Thyroid gland (tissue), 4 donors: ENCODE results near the gene CYP24A1. TPM values are rescaled to one million over a fixed set of nuclear protein-coding genes. Genes with fewer than 3 reads are reported as not detected.
A peak's percentile ranks its signal among the peaks of the same experiment; 100 is the strongest.

ENCODE experiments used
- DNase-seq, 2 donors: peaks; one replicate each; pipeline ENCODE4 v3.0.0-alpha.2; 2019
- H3K27ac ChIP-seq, 3 donors: fragments of 200-600 bp; sonication (generic); 1 replicate in 2 of 3; 2 replicates in 1 of 3; pipeline ENCODE4 v1.5.1; 2016 to 2019; ENCODE audit warnings: mild to moderate bottlenecking in 1 of 3, moderate library complexity in 1 of 3
- H3K27me3 ChIP-seq: fragments of 200-600 bp; sonication (generic); one replicate; pipeline ENCODE4 v1.5.1; 2019
- H3K36me3 ChIP-seq, 2 donors: fragments of 200-600 bp; sonication (generic); one replicate each; pipeline ENCODE4 v1.5.1; 2016 to 2019
- H3K4me1 ChIP-seq, 2 donors: fragments of 200-600 bp; sonication (generic); one replicate each; pipeline ENCODE4 v1.5.1; 2017 to 2019
- H3K4me3 ChIP-seq, 3 donors: fragments of 200-600 bp; sonication (generic); replicated peaks in 1 of 3; 1 replicate in 2 of 3; 2 replicates in 1 of 3; pipeline ENCODE4 v1.5.1; 2016; ENCODE audit warnings: mild to moderate bottlenecking in 1 of 3
- H3K9me3 ChIP-seq: fragments of 200-600 bp; sonication (generic); one replicate; pipeline ENCODE4 v1.5.1; 2017
- CTCF ChIP-seq, 6 experiments: fragments of 200-600 bp in 3 of 6; fragments of 450-650 bp in 3 of 6; sonication (generic) in 3 of 6; IDR thresholded peaks; one replicate each; pipeline ENCODE4 v1.5.1; 2016 to 2019; ENCODE audit warnings: antibody characterized with exemption in 6 of 6, mild to moderate bottlenecking in 2 of 6, inconsistent platforms in 1 of 6, moderate library complexity in 1 of 6
- POLR2A ChIP-seq, 2 donors: fragments of 450-650 bp; IDR thresholded peaks; one replicate each; pipeline ENCODE4 v1.6.1; 2017; ENCODE audit warnings: antibody characterized with exemption in 2 of 2, mild to moderate bottlenecking in 2 of 2, moderate library complexity in 1 of 2
- WGBS, 2 donors: methylation state at CpG; one replicate each; pipeline ENCODE4 v1.1.5; 2017; 5-methylcytosine and 5-hydroxymethylcytosine counted together
- intact Hi-C: fragments of 100-400 bp; cut with DNase I; formaldehyde crosslinking; loops from one replicate; pipeline ENCODE4 v1.15.1; 2023
- total RNA-seq, 4 donors: library from RNA; depleted of rRNA; stranded (reverse); fragments of >200 nt; gene quantifications; one replicate each; pipeline ENCODE4 v1.2.3, GENCODE V29; 2016

Gene CYP24A1
- total RNA-seq, 4 donors from 2014 or later, result 0.44 to 6.6 (median 0.67) TPM; not detected in 1

GRCh38 chr20:54122189-54122588, 51.6 kb downstream of the CYP24A1 start:
- Histone ChIP-seq H3K36me3 (no peaks in the 10 kb centered on the region), H3K4me3 (no peak overlapping the region), H3K4me1 (peaks cover 31 to 33% of the 10 kb centered on the region in 2 donors), H3K27ac (peak overlapping the region; percentile 91 to 98 (median 93)), H3K9me3 (no peaks in the 10 kb centered on the region), H3K27me3 (no peaks in the 10 kb centered on the region)
- 78 to 84% methylated on average over 1 of the region's 1 CpG for WGBS, 2 donors
- TF ChIP-seq CTCF (IDR thresholded peaks at IDR 0.05), result no peak
- TF ChIP-seq POLR2A (IDR thresholded peaks at IDR 0.05), result no peak
- intact Hi-C loops, result no loop called here
- DNase-seq, result no peak

- Histone ChIP-seq H3K4me1 (peaks cover 28 to 32% of the 10 kb centered on the region in 2 donors), H3K27ac (no peak overlapping the region), H3K36me3 (no peaks in the 10 kb centered on the region), H3K4me3 (no peak overlapping the region), H3K27me3 (no peaks in the 10 kb centered on the region), H3K9me3 (no peaks in the 10 kb centered on the region)
- intact Hi-C loops, result no loop called here
- TF ChIP-seq POLR2A (IDR thresholded peaks at IDR 0.05), result no peak
- TF ChIP-seq CTCF (IDR thresholded peaks at IDR 0.05), result no peak
- WGBS, 2 donors, result 86% methylated on average over 2 of the region's 2 CpGs
- no peak for DNase-seq
Measured at GRCh38 chr20:54119744-54120143, 54.0 kb downstream of the CYP24A1 start.

GRCh38 chr20:54118220-54119001, 55.4 kb downstream of the CYP24A1 start:
- no peak for TF ChIP-seq POLR2A (IDR thresholded peaks at IDR 0.05)
- no peak for TF ChIP-seq CTCF (IDR thresholded peaks at IDR 0.05)
- H3K36me3 ChIP-seq, result no peaks in the 10 kb centered on the region
- H3K27me3 ChIP-seq, result no peaks in the 10 kb centered on the region
- intact Hi-C loops, result no loop called here
- DNase-seq, result no peak
- no peaks in the 10 kb centered on the region for H3K9me3 ChIP-seq
- H3K4me3 ChIP-seq, result no peak overlapping the region
- peaks cover 19 to 22% of the 10 kb centered on the region in 2 donors for H3K4me1 ChIP-seq
- 81 to 84% methylated on average over 9 of the region's 9 CpGs for WGBS, 2 donors
- no peak overlapping the region for H3K27ac ChIP-seq

- TF ChIP-seq POLR2A (IDR thresholded peaks at IDR 0.05) (no peak), CTCF (IDR thresholded peaks at IDR 0.05) (no peak)
- Histone ChIP-seq H3K4me3 (no peak overlapping the region), H3K4me1 (peaks cover 4 to 5% of the 10 kb centered on the region in 2 donors), H3K27ac (no peak overlapping the region), H3K27me3 (no peaks in the 10 kb centered on the region), H3K9me3 (no peaks in the 10 kb centered on the region), H3K36me3 (no peaks in the 10 kb centered on the region)
- intact Hi-C loops, result no loop called here
- no peak for DNase-seq
- WGBS, 2 donors, result 96% methylated on average over 4 of the region's 4 CpGs
Measured at GRCh38 chr20:54116550-54117235, 57.1 kb downstream of the CYP24A1 start.
